HepG2 (cell line): ENCODE measurements around the gene EVL. TPM values are rescaled to one million over a fixed set of nuclear protein-coding genes. Genes with fewer than 3 reads are reported as not detected.

Source experiments
- ATAC-seq: fragments of 200-7000 bp; cut with Tn5 transposase; 3 replicates; pipeline ENCODE4 v1.9.1; 2020; ENCODE audit warnings: mild to moderate bottlenecking, moderate library complexity
- BruUV-seq: library from RNA; stranded (reverse); fragments of 400-500 nt; replicated peaks from 2 replicates; lab custom pipeline; 2021; lab: Mats Ljungman, UMichigan
- CTCF ChIA-PET: fragments of 300-600 bp; formaldehyde crosslinking; extraction: SDS; loops from one replicate; lab custom pipeline; 2021; ENCODE audit warnings: low total read pairs, inconsistent platforms, low intra/inter-chr PET ratio; lab: Yijun Ruan, JAX
- POLR2A ChIA-PET: fragments of 350-600 bp; sonication (Branson Sonifier 250); formaldehyde crosslinking; loops from one replicate; lab custom pipeline; 2020; ENCODE audit warnings: antibody characterized with exemption, inconsistent platforms; lab: Yijun Ruan, JAX
- DNase-seq: peaks from one replicate; pipeline ENCODE4 v3.0.0-alpha.2; 2015; ENCODE audit warnings: low spot score
- FAIRE-seq: peaks from 3 replicates; lab custom pipeline; 2011; peaks lifted over from hg19 to GRCh38; lab: Jason Lieb, UNC
- H2AFZ ChIP-seq: one replicate; pipeline ENCODE4 v1.6.1; 2011; ENCODE audit warnings: low read length, inconsistent platforms
- H3K27ac ChIP-seq: fragments of 300-600 bp; 3 replicates; pipeline ENCODE4 v1.8.0; 2011; ENCODE audit warnings: mixed run types, mild to moderate bottlenecking, mixed read lengths, low read length, inconsistent platforms; ENCODE audit not compliant: insufficient read depth; ENCODE audit errors: extremely low read length
- H3K27me3 ChIP-seq, 2 experiments: fragments of 200-600 bp in 1 of 2; 2 replicates in 1 of 2; 3 replicates in 1 of 2; pipeline versions ENCODE4 v1.6.0 to v1.8.0; 2011; ENCODE audit warnings: low read length in 2 of 2, mild to moderate bottlenecking in 2 of 2, moderate library complexity in 2 of 2, inconsistent platforms in 1 of 2; ENCODE audit not compliant: insufficient read depth in 2 of 2, control insufficient read depth in 1 of 2
- H3K36me3 ChIP-seq, 2 experiments: fragments of 200-600 bp in 1 of 2; replicated peaks in 1 of 2; 2 replicates in 1 of 2; 3 replicates in 1 of 2; pipeline versions ENCODE4 v1.5.1 to v1.8.0; 2011; ENCODE audit warnings: low read length in 2 of 2, inconsistent platforms in 1 of 2; ENCODE audit not compliant: insufficient read depth in 2 of 2, control insufficient read depth in 1 of 2
- H3K4me1 ChIP-seq: 2 replicates; pipeline ENCODE4 v1.5.1; 2012; ENCODE audit warnings: low read length, inconsistent platforms; ENCODE audit not compliant: insufficient read depth
- H3K4me2 ChIP-seq: 2 replicates; pipeline ENCODE4 v1.6.0; 2011; ENCODE audit warnings: low read depth, low read length, inconsistent platforms
- H3K4me3 ChIP-seq, 3 experiments: fragments of 200-600 bp in 1 of 3; sonication (generic), shearing (Covaris generic) in 1 of 3; replicated peaks in 1 of 3; 2 replicates each; pipeline ENCODE4 v1.5.1; 2011 to 2016; ENCODE audit warnings: low read length in 3 of 3, inconsistent platforms in 2 of 3, low read depth in 2 of 3, mild to moderate bottlenecking in 2 of 3, control low read depth in 1 of 3, mixed read lengths in 1 of 3; ENCODE audit not compliant: insufficient read depth in 1 of 3
- H3K79me2 ChIP-seq: one replicate; pipeline ENCODE4 v1.6.1; 2011; ENCODE audit warnings: low read length, inconsistent platforms; ENCODE audit not compliant: insufficient read depth
- H3K9ac ChIP-seq: 2 replicates; pipeline ENCODE4 v1.6.0; 2011; ENCODE audit warnings: mild to moderate bottlenecking, low read depth, low read length, inconsistent platforms; ENCODE audit not compliant: insufficient read depth
- H3K9me3 ChIP-seq: 2 replicates; pipeline ENCODE4 v1.5.1; 2012; ENCODE audit warnings: mild to moderate bottlenecking, low read length
- H4K20me1 ChIP-seq: 2 replicates; pipeline ENCODE4 v1.6.0; 2011; ENCODE audit warnings: inconsistent platforms, mild to moderate bottlenecking, low read length, moderate library complexity; ENCODE audit not compliant: insufficient read depth
- GZF1 ChIP-seq: sonication (generic); formaldehyde crosslinking; IDR thresholded peaks from 2 replicates; pipeline ENCODE4 v1.5.1; 2020; ENCODE audit warnings: mild to moderate bottlenecking, missing genetic modification reagents
- HOXA7 ChIP-seq: sonication (generic); formaldehyde crosslinking; IDR thresholded peaks from 2 replicates; pipeline ENCODE4 v1.8.1; 2022; ENCODE audit warnings: mild to moderate bottlenecking, missing genetic modification reagents, moderate library complexity
- NFAT5 ChIP-seq: sonication (generic); formaldehyde crosslinking; IDR thresholded peaks from 2 replicates; pipeline ENCODE4 v1.4.0; 2020; ENCODE audit warnings: missing genetic modification reagents
- SUZ12 ChIP-seq: fragments of 150-350 bp; IDR thresholded peaks from 2 replicates; pipeline ENCODE4 v1.6.1; 2014; ENCODE audit warnings: low read depth, low read length
- ZBTB7B ChIP-seq: sonication (generic); formaldehyde crosslinking; IDR thresholded peaks from 2 replicates; pipeline ENCODE4 v1.4.0; 2020; ENCODE audit warnings: missing genetic modification reagents
- ZKSCAN1 ChIP-seq: fragments of 150-350 bp; IDR thresholded peaks from 2 replicates; pipeline ENCODE4 v1.6.1; 2014; ENCODE audit warnings: low read length
- ZNF891 ChIP-seq: sonication (generic); formaldehyde crosslinking; IDR thresholded peaks from 2 replicates; pipeline ENCODE4 v1.5.0; 2020; ENCODE audit warnings: mild to moderate bottlenecking, missing genetic modification reagents
- WGBS: methylation state at CpG from one replicate; pipeline ENCODE4 v1.1.6; 2017; ENCODE audit warnings: low lambda C conversion rate; 5-methylcytosine and 5-hydroxymethylcytosine counted together
- in situ Hi-C: cut with HindIII; loops from 2 replicates; pipeline ENCODE4 v1.10.0; 2017; ENCODE audit warnings: low pct_unique_long_range_greater_than_20kb; ENCODE audit not compliant: extremely low pct_ligation_motif_present
- intact Hi-C: fragments of 100-400 bp; cut with micrococcal nuclease; formaldehyde crosslinking; loops from one replicate; pipeline ENCODE4 v1.10.0; 2022; ENCODE audit not compliant: unreplicated experiment
- polyA plus RNA-seq, 8 experiments: library from polyadenylated mRNA; depleted of rRNA in 3 of 8; stranded (reverse) in 7 of 8; unstranded in 1 of 8; fragments of >200 nt; fragmentation: Illumina TruSeq in 4 of 8; extraction: Trizol in 4 of 8; gene quantifications; 2 replicates each; pipeline versions ENCODE4 v1.2.1 to v1.2.3, GENCODE V29; 2011 to 2016; ENCODE audit warnings: low read depth in 4 of 8, missing spikeins in 1 of 8, mixed read lengths in 1 of 8; ENCODE audit not compliant: insufficient read depth in 1 of 8
- total RNA-seq, 5 experiments: library from RNA; depleted of rRNA; stranded (reverse); fragments of >200 nt; fragmentation: Illumina TruSeq; extraction: Trizol; gene quantifications; 2 replicates each; pipeline ENCODE4 v1.2.3, GENCODE V29; 2016; ENCODE audit warnings: low read depth in 1 of 5

Gene EVL
- total and polyA plus RNA-seq, 2 of the 13 experiments (the other 11 are each of a cell fraction or from before 2014, with no cell fraction given) = 15.1 to 31.2 TPM

DNA sequence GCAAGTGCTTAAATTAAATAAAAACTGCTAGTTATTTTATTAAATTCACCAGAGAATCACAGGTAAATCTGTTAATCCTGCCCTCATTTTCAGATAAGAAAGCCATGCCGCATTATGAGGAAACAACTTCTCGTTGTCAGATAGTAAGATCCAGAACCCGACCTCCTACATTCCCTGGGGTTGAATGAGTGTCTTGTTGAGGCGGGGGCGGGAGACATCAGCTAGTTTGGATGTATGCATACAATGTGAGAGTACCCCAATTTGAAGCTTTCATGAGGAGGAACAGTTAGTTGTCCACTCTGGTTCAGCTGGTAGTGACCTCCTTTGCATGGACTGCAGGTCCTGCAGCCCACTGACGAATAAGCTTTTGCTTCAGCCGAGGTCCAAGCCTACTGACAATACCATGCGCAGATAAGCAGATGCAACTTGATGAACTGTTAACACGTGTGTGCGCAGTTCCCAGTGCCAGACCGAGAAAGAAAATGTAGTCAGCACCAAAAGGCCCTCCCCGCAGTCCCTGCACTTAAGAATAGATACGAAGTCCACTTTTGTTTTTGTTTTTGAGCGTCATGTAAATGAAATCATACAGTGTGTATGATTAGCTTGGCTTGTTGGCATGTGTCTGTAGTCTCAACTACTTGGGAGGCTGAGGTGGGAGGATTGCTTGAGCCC, 34.9 kb downstream of the EVL start:
- 97% methylated on average over 14 of the region's 14 CpGs for WGBS
- H3K27ac ChIP-seq = no peak overlapping the region
- H2AFZ ChIP-seq = no peak overlapping the region
- no peaks in the 10 kb centered on the region for H4K20me1 ChIP-seq
- H3K4me2 ChIP-seq = no peak overlapping the region
- no peaks in the 10 kb centered on the region for H3K79me2 ChIP-seq
- no TSS peak for BruUV-seq
- no peaks in the 10 kb centered on the region for H3K9me3 ChIP-seq
- H3K4me3 ChIP-seq = no peak overlapping the region
- no peaks in the 10 kb centered on the region for H3K27me3 ChIP-seq
- H3K36me3 ChIP-seq = peaks cover 8 to 29% of the 10 kb centered on the region in 2 experiments; a peak in 4 of 5 replicates
- ChIA-PET POLR2A (interaction anchor here (0.7 kb wide), 1 partner anchor 41 kb away, joined by 3 read pairs; no protein-coding TSS in a partner anchor), CTCF (no interaction called here)
- no peak for FAIRE-seq
- in situ Hi-C loops = loop anchor here (10.0 kb wide), 1 partner anchor 115 kb away; no protein-coding TSS in a partner anchor
- ATAC-seq = no peak
- TF ChIP-seq ZKSCAN1 = no peak
- TF ChIP-seq NFAT5 = no peak
- TF ChIP-seq GZF1 (CRISPR knock-in tag) = no peak
- no peak for TF ChIP-seq ZBTB7B (CRISPR knock-in tag)
- no peak for TF ChIP-seq ZNF891
- no peak for TF ChIP-seq SUZ12
- TF ChIP-seq HOXA7 (CRISPR knock-in tag) = no peak
- intact Hi-C loops = no loop called here
- H3K4me1 ChIP-seq = no peaks in the 10 kb centered on the region
- no peak for DNase-seq
- no peak overlapping the region for H3K9ac ChIP-seq
